IPS-20b (cell line): ENCODE data around the gene KRTAP10-12.

ENCODE experiments used
- H3K27ac ChIP-seq: one replicate; pipeline ENCODE4 v1.5.1; 2013; ENCODE audit warnings: low read length
- H3K27me3 ChIP-seq: 2 replicates; pipeline ENCODE4 v1.6.1; 2013; ENCODE audit warnings: mild to moderate bottlenecking, low read length, inconsistent platforms; ENCODE audit not compliant: insufficient read depth
- H3K36me3 ChIP-seq: 2 replicates; pipeline ENCODE4 v1.6.1; 2013; ENCODE audit warnings: low read depth, mild to moderate bottlenecking, inconsistent platforms, low read length, moderate library complexity; ENCODE audit not compliant: insufficient read depth
- H3K4me1 ChIP-seq: 2 replicates; pipeline ENCODE4 v1.6.1; 2013; ENCODE audit warnings: mild to moderate bottlenecking, control low read depth, inconsistent platforms, low read length, moderate library complexity; ENCODE audit not compliant: insufficient read depth
- H3K4me3 ChIP-seq: 2 replicates; pipeline ENCODE4 v1.5.1; 2013; ENCODE audit warnings: mild to moderate bottlenecking, low read length, inconsistent platforms
- H3K9ac ChIP-seq: 2 replicates; pipeline ENCODE4 v1.6.1; 2013; ENCODE audit warnings: low read depth, mild to moderate bottlenecking, inconsistent platforms, low read length, moderate library complexity
- H3K9me3 ChIP-seq: 2 replicates; pipeline ENCODE4 v1.6.1; 2013; ENCODE audit warnings: mild to moderate bottlenecking, low read depth, low read length, inconsistent platforms; ENCODE audit not compliant: insufficient read depth

Gene KRTAP10-12

GRCh38 chr21:44722731-44723130 lies 25.8 kb downstream of the KRTAP10-12 start:
- Histone ChIP-seq H3K9ac (peak overlapping the region; percentile 65; the same call in 1 of the 2 replicates), H3K4me1 (peaks cover 9% of the 10 kb centered on the region; the same call in 1 of the 2 replicates), H3K4me3 (peak overlapping the region; percentile 36; the same call in 1 of the 2 replicates)

GRCh38 chr21:44723177-44724131 lies 26.5 kb downstream of the KRTAP10-12 start:
- Histone ChIP-seq H3K4me3 (peak overlapping the region; percentile 36; the same call in 1 of the 2 replicates), H3K36me3 (no peaks in the 10 kb centered on the region), H3K9me3 (no peaks in the 10 kb centered on the region), H3K27me3 (peaks cover 27% of the 10 kb centered on the region), H3K27ac (no peak overlapping the region), H3K9ac (peak overlapping the region; percentile 65; the same call in 1 of the 2 replicates), H3K4me1 (peaks cover 9% of the 10 kb centered on the region; the same call in 1 of the 2 replicates)

More at GRCh38 chr21:44722731-44723130, 25.8 kb downstream of the KRTAP10-12 start:
- peaks cover 27% of the 10 kb centered on the region for H3K27me3 ChIP-seq
- H3K36me3 ChIP-seq: no peaks in the 10 kb centered on the region
- no peak overlapping the region for H3K27ac ChIP-seq
- H3K9me3 ChIP-seq: no peaks in the 10 kb centered on the region

GRCh38 chr21:44724196-44724595 lies 27.2 kb downstream of the KRTAP10-12 start:
- no peak overlapping the region for H3K27ac ChIP-seq
- H3K9ac ChIP-seq: no peak overlapping the region
- no peaks in the 10 kb centered on the region for H3K9me3 ChIP-seq
- H3K4me3 ChIP-seq: no peak overlapping the region
- H3K4me1 ChIP-seq: peaks cover 9% of the 10 kb centered on the region; the same call in 1 of the 2 replicates
- H3K36me3 ChIP-seq: no peaks in the 10 kb centered on the region
- peaks cover 27% of the 10 kb centered on the region for H3K27me3 ChIP-seq

- Histone ChIP-seq H3K27me3 (peaks cover 27% of the 10 kb centered on the region), H3K9ac (no peak overlapping the region), H3K27ac (no peak overlapping the region), H3K36me3 (no peaks in the 10 kb centered on the region), H3K4me3 (no peak overlapping the region), H3K9me3 (no peaks in the 10 kb centered on the region), H3K4me1 (peaks cover 9% of the 10 kb centered on the region; the same call in 1 of the 2 replicates)
These were observed 28.0 kb downstream of the KRTAP10-12 start for GRCh38 chr21:44724926-44725325.

GRCh38 chr21:44726826-44727225 lies 29.9 kb downstream of the KRTAP10-12 start:
- peaks cover 16% of the 10 kb centered on the region; the same call in 1 of the 2 replicates for H3K4me1 ChIP-seq
- H3K9ac ChIP-seq: no peak overlapping the region
- H3K9me3 ChIP-seq: no peaks in the 10 kb centered on the region
- peaks cover 30% of the 10 kb centered on the region for H3K27me3 ChIP-seq
- H3K4me3 ChIP-seq: no peak overlapping the region
- no peaks in the 10 kb centered on the region for H3K36me3 ChIP-seq
- no peak overlapping the region for H3K27ac ChIP-seq

GRCh38 chr21:44727321-44727720 lies 30.3 kb downstream of the KRTAP10-12 start:
- Histone ChIP-seq H3K9ac (no peak overlapping the region), H3K4me3 (no peak overlapping the region), H3K36me3 (no peaks in the 10 kb centered on the region), H3K4me1 (peaks cover 16% of the 10 kb centered on the region; the same call in 1 of the 2 replicates), H3K27me3 (peaks cover 30% of the 10 kb centered on the region), H3K9me3 (no peaks in the 10 kb centered on the region), H3K27ac (no peak overlapping the region)

GRCh38 chr21:44727757-44728156 lies 30.8 kb downstream of the KRTAP10-12 start:
- Histone ChIP-seq H3K27ac (no peak overlapping the region), H3K27me3 (peaks cover 26% of the 10 kb centered on the region), H3K9me3 (no peaks in the 10 kb centered on the region), H3K9ac (no peak overlapping the region), H3K4me1 (peaks cover 13% of the 10 kb centered on the region; the same call in 1 of the 2 replicates), H3K36me3 (no peaks in the 10 kb centered on the region), H3K4me3 (no peak overlapping the region)

GRCh38 chr21:44728716-44729115 lies 31.7 kb downstream of the KRTAP10-12 start:
- no peak overlapping the region for H3K4me3 ChIP-seq
- no peak overlapping the region for H3K9ac ChIP-seq
- no peaks in the 10 kb centered on the region for H3K9me3 ChIP-seq
- peaks cover 16% of the 10 kb centered on the region for H3K27me3 ChIP-seq
- H3K4me1 ChIP-seq: peaks cover 7% of the 10 kb centered on the region; the same call in 1 of the 2 replicates
- no peaks in the 10 kb centered on the region for H3K36me3 ChIP-seq
- H3K27ac ChIP-seq: no peak overlapping the region

- peaks cover 7% of the 10 kb centered on the region; the same call in 1 of the 2 replicates for H3K4me1 ChIP-seq
- peaks cover 8% of the 10 kb centered on the region; the same call in 1 of the 2 replicates for H3K27me3 ChIP-seq
- H3K27ac ChIP-seq: no peak overlapping the region
- H3K4me3 ChIP-seq: no peak overlapping the region
- no peak overlapping the region for H3K9ac ChIP-seq
- no peaks in the 10 kb centered on the region for H3K36me3 ChIP-seq
- H3K9me3 ChIP-seq: no peaks in the 10 kb centered on the region
These were observed 32.5 kb downstream of the KRTAP10-12 start for GRCh38 chr21:44729336-44730027.

GRCh38 chr21:44730028-44730395 lies 33.0 kb downstream of the KRTAP10-12 start:
- H3K4me3 ChIP-seq: no peak overlapping the region
- peaks cover 7% of the 10 kb centered on the region; the same call in 1 of the 2 replicates for H3K4me1 ChIP-seq
- H3K9ac ChIP-seq: no peak overlapping the region
- H3K27ac ChIP-seq: no peak overlapping the region
- H3K27me3 ChIP-seq: peaks cover 4% of the 10 kb centered on the region; the same call in 1 of the 2 replicates
- no peaks in the 10 kb centered on the region for H3K36me3 ChIP-seq
- no peaks in the 10 kb centered on the region for H3K9me3 ChIP-seq

GRCh38 chr21:44730951-44731579 lies 34.1 kb downstream of the KRTAP10-12 start:
- Histone ChIP-seq H3K36me3 (no peaks in the 10 kb centered on the region), H3K27ac (no peak overlapping the region), H3K4me1 (peaks cover 7% of the 10 kb centered on the region; the same call in 1 of the 2 replicates), H3K9ac (no peak overlapping the region), H3K4me3 (no peak overlapping the region), H3K9me3 (no peaks in the 10 kb centered on the region), H3K27me3 (0 out of 2 replicates have a peak, but pooled peaks cover 3% of the 10 kb centered on the region)
